ENCODE measurements around the gene TMEM25. TPM values are rescaled to one million over a fixed set of nuclear protein-coding genes. Genes with fewer than 3 reads are reported as not detected.
"Not testable (repeated sequence)": the region's sequence is repeated elsewhere in the genome, so short reads cannot be mapped to it uniquely, and the experiment has no call there.

TMEM25 gene
- total RNA-seq, 1 experiment from 2014 or later = 12.3 TPM

DNA sequence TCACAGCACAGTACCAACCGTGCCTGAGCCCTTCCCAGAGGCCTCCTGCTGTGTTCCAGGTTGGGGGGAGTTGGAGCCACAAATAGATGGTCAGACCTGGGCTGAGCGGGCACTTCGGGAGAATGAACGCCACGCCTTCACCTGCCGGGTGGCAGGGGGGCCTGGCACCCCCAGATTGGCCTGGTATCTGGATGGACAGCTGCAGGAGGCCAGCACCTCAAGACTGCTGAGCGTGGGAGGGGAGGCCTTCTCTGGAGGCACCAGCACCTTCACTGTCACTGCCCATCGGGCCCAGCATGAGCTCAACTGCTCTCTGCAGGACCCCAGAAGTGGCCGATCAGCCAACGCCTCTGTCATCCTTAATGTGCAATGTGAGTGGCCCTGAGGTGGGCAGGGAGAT, 1.1 kb downstream of the TMEM25 start:
- no peak for DNase-seq (ENCODE audit: low read depth)

DNA sequence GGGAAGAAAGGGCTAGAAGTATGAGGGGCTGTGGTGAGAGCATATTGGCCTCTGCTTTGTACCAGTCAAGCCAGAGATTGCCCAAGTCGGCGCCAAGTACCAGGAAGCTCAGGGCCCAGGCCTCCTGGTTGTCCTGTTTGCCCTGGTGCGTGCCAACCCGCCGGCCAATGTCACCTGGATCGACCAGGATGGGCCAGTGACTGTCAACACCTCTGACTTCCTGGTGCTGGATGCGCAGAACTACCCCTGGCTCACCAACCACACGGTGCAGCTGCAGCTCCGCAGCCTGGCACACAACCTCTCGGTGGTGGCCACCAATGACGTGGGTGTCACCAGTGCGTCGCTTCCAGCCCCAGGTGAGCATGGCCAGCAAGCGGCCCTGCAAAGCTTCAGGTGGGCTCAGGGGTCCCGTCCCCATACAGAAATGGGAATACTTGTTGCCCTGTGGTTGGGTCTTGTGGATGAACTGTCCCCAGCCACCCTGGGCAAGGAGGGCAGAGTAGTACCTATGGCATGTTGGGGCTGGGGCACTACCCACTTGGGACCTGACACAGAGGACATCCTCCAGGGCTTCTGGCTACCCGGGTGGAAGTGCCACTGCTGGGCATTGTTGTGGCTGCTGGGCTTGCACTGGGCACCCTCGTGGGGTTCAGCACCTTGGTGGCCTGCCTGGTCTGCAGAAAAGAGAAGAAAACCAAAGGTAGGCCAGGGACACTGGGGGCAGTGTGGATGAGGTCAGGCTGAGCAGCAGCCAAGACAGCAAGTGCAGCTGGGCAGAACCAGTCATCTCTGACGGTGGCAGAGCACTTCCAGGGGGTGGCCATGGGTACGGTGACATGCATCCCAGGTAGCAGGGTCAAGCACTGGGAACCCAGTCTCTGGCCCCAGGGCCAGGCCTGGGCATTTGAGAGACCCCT, 2.1 kb downstream of the TMEM25 start:
- no peak for DNase-seq (ENCODE audit: low read depth)

DNA sequence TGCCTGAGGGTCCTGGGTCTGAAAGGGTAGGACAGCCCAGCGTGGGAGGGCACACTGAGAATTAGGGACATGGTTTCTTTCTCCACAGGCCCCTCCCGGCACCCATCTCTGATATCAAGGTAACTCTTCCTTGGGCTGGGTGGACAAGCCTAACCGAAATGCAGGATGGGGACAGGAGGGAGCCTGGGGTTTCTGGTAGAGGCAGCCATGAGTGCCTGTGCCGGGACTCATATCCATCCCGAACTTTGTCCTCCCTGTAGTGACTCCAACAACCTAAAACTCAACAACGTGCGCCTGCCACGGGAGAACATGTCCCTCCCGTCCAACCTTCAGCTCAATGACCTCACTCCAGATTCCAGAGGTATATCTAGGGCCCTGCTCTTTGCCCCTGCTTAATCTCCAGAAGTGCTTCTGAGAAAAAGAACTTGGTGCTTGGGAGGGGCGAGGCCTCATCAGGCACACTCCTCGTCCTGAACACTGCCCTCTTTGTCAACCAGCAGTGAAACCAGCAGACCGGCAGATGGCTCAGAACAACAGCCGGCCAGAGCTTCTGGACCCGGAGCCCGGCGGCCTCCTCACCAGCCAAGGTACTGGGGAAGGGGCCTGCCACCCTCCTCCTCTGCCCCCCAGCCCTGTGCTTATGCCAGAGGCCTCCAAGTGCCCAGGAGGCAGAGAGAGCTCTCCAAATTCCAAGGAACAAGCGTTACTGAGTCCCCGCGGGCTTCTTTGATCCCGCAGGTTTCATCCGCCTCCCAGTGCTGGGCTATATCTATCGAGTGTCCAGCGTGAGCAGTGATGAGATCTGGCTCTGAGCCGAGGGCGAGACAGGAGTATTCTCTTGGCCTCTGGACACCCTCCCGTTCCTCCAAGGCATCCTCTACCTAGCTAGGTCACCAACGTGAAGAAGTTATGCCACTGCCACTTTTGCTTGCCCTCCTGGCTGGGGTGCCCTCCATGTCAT, 3.1 kb downstream of the TMEM25 start:
- DNase-seq (ENCODE audit: low read depth) = no peak

DNA sequence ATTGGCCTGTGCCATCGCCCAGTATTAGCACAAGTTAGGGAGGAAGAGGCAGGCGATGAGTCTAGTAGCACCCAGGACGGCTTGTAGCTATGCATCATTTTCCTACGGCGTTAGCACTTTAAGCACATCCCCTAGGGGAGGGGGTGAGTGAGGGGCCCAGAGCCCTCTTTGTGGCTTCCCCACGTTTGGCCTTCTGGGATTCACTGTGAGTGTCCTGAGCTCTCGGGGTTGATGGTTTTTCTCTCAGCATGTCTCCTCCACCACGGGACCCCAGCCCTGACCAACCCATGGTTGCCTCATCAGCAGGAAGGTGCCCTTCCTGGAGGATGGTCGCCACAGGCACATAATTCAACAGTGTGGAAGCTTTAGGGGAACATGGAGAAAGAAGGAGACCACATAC, 4.3 kb downstream of the TMEM25 start:
- DNase-seq (ENCODE audit: low read depth) = no peak

DNA sequence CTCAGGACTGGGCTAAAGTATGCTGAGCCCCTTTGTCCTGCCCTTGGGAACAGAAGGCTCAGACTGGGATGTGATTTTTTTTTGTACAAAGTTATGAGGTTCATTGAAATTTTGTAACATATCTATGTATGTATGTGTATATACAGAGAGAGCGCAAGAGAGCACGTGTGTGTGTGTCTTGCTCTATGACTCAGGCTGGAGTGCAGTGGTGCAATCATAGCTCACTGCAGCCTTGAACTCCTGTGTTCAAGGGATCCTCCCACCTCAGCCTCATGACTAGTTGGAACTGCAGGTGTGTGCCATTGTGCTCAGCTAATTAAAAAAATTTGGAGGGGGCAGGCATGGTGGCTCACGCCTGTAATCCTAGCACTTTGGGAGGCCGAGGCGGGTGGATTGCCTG, 5.7 kb downstream of the TMEM25 start:
- no peak for DNase-seq (ENCODE audit: low read depth)

DNA sequence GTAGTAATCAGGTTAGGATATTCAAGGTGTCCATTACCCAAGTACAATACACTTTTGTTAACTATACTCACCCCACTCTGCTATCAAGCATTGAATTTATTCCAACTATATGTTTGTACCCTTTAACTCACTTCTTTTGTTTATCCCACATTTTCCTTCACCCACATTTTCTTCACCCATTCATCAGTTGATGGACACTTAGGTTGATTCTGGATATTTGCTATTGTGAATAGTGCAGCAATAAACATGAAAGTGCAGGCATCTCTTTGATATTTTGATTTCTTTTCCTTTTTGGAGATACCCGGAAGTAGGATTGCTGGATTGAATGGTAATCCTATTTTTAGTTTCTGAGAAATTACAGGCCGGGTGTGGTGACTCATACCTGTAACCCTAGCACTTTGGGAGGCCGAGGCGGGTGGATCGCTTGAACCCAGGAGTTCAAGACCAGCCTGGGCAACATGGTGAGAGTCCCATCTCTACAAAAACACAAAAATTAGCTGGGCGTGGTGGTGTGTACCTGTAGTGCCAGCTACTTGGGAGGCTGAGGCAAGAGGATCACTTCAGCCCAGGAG, 6.5 kb downstream of the TMEM25 start:
- peak; percentile 21 for DNase-seq (ENCODE audit: low read depth)

DNA sequence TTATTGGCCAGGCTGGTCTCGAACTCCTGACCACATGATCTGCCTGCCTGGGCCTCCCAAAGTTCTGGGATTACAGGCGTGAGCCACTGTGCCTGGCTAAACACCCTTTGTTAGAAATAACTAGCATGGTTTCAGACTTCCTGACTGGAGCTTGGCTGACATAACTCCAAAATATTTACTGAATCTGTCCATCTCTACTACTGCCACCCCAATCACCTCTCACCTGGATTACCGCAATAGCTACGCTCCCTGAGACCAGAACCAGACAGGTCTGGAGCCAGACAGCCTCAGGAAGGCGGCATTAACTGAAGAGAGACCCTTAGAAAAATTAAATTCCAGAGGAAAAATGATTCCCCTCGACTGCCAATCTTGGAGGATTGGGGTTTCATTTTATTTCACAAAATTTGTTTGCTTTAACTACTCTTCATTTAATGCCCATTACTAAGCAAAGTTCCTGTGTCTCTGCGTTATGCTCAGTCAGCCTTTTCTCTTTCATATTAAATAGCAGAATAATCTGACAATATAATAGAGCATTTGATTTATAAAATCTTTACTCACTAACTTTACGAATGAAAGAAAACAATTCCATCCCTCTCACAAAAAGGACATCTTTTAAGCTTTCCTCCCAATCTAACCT, 13.1 kb downstream of the TMEM25 start:
- DNase-seq (ENCODE audit: low read depth) = no peak

DNA sequence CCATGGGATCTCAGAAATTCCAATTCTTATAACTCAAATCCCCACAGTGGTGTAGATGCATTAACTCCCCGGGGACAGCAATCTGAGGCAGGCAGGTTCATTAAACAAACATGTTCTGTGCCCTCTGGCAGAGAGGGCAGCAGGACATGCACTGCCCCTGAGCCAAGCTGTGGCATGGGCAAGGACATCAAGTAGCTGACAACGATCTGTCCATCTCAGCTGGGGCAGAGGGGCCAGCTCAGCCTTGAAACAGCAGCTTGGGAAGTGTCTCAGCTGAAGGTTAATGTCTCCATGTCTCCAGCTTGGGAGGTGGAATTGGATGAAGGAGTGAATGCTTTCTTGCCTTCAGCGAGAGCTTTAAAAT, 13.6 kb downstream of the TMEM25 start:
- no peak for DNase-seq (ENCODE audit: low read depth)

DNA sequence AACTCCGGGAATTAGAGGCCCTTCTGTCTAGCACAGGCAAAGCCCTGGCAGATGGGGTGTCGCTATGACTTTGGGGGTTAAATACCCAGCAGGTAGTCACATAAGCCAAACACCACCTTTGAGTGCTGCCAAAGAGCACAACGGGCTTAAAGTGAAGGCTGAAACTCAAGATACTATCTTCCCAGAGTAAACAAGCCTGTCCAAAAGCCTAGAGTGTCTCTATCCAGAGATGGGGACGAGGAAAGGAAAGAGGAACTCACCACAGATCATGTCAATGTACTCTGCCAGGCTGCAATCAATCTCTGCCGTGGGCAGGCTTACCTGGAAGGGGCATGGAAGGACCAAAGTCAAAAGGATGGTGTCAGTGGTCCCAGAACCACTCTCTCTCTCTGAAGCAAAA, 14.5 kb downstream of the TMEM25 start:
- DNase-seq (ENCODE audit: low read depth) = no peak

DNA sequence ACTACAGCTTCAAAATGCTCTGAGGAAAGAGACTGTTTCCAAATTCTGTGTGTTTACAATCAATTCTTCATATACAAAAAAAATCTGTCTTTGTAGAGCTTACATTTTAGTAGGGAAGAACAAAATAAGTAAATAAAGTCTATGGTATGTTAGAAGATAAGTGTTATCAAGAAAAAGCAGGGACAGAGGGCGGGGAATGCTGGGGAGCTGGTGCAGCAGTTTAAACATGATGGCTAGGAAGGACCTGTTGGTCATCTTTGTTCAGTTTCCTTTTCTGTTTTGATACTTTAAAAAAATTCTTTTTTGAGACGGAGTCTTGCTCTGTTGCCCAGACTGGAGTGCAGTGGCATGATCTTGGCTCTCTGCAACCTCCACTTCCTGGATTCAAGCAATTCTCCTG, 16.1 kb downstream of the TMEM25 start:
- no peak for DNase-seq (ENCODE audit: low read depth)

DNA sequence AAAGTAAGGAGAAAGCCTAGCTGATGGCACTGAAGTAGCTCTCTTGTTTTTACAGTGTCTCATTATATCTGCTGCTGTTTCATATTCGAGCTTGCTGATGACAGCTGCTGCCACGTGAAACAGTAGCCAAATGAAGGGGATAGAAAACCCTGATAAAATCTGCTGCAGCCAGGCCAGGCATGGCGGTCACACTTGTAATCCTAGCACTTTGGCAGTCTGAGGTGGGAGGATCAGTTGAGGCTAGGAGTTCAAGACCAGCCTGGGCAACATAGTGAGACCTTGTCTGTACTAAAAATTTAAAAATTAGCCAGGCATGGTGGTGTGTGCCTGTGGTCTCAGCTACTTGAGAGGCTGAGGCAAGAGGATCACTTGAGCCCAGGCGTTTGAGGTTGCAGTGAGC, 21.3 kb downstream of the TMEM25 start:
- no peak for DNase-seq (ENCODE audit: low read depth)

DNA sequence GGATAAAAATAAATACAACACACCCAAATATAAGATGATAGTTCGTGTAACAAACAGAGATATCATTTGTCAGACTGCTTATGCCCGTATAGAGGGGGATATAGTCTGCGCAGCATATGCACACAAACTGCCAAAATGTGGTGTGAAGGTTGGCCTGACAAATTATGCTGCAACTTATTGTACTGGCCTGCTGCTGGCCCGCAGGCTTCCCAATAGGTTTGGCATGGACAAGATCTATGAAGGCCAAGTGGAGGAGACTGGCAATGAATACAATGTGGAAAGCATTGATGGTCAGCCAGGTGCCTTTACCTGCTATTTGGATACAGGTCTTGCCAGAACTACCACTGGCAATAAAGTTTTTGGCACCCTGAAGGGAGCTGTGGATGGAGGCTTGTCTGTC, 29.8 kb downstream of the TMEM25 start:
- DNase-seq (ENCODE audit: low read depth) = no peak

DNA sequence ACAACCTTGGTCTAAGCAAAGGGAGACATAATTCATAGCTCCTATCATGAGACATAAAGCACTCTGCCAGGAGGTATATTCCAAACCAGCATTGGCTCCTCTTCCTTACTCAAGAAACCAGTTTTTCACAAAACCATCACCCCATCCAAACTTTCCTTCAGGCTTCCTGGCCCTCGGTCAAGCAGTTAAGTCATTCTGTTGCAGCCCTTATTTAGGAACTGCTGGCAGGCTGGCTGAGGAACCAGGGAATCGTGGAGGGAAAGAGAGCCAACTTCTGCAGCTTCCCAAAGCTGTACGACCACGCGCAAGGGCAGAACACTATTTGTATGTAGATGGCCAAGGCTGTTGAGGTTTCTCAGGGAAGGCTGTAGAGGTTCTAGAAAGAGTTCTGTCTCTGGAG, 34.1 kb downstream of the TMEM25 start:
- no peak for DNase-seq (ENCODE audit: low read depth)

DNA sequence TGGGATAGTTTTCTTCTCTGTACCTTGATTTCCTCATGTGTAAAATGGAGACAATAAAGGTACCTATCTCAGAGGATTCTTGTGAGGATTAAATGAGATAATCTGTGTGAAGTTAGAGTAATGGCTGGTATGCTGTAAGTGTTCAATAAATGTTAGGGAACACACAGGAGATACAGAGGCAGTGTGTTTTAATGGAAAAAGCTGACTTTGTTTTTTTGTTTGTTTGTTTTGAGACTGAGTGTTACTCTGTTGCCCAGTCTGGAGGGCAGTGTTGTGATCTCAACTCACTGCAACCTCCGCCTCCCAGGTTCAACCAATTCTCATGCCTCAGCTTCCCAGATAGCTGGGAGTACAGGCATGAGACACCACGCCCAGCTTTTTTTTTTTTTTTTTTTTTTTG, 38.7 kb downstream of the TMEM25 start:
- no peak for DNase-seq (ENCODE audit: low read depth)

DNA sequence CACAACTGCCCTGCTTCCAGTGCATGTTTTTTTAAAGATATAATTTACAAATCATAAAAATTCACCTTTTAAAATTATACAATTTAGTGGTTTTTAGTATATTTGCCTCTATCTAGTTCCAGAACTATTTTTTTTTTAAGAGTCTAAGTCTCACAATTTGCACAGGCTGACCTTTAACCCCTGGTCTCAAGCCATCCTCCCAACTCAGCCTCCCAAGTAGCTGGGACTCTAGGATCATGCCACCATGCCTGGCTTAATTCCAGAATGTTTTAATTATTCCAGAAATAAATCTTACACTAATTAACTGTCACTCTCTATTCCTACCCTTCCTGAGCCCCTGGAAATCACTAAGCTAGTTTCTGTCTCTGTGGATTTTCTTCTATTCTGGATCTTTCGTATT, 39.8 kb downstream of the TMEM25 start:
- no peak for DNase-seq (ENCODE audit: low read depth)

DNA sequence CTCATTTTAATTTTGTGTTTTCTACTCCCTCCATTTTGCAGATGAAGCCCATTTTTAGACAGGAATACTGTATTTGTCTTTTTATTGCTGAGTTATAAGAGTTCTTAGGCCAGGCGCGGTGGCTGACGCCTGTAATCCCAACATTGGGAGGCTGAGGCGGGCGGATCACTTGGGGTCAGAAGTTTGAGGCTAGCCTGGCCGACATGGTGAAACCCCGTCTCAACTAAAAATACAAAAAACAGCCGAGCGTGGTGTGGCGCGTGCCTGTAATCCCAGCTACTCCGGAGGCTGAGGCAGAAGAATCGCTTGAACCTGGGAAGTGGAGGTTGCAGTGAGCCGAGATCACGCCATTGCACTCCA, 40.7 kb downstream of the TMEM25 start:
- DNase-seq (ENCODE audit: low read depth) = not testable (repeated sequence)

DNA sequence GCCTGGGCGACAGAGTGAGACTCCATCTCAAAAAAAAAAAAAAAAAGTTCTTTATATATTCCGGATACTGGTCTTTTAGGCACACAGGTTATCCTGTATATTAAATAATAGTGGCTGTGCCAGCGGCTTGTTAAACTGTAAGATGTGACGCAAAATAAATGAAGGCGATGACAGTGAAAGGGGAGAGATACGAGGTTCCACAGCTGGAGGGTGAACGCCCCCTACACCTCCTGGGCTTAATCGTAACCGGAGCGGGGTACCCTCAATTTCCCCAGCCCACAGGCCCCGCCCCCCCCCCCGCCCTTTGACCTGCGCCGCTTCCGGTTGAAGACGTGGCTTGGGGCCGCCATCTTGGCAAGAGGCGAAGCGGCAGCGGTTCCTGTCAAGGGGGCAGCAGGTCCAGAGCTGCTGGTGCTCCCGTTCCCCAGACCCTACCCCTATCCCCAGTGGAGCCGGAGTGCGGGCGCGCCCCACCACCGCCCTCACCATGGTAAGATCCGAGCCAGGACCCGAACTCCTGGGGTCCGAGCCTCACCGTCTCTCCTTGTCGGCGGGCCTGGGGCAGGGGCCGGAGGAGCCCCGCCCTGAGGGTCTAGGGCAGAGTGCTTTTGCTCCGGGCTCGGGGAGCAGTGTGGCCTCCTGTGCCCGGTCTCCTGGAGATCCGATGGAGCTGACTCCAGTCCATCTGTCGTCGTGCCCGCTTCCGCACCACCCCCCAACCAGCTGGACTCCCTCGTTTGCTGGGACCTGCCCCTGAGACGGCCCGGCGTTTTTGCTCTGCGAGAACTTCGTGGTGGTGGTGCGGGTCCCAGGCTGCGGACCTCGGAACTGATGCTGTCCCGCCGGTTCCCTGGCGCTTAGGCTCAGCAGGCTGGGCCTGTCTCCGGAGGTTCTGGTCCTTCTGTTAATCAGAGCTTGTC, 41.3 kb downstream of the TMEM25 start, which contains the start of gene ARCN1:
ARCN1 (plus strand) TSS at position 349 of the 920 bp plus-strand sequence; CDS start at position 488, 139 bp downstream.
- peak; percentile 40 for DNase-seq (ENCODE audit: low read depth)

DNA sequence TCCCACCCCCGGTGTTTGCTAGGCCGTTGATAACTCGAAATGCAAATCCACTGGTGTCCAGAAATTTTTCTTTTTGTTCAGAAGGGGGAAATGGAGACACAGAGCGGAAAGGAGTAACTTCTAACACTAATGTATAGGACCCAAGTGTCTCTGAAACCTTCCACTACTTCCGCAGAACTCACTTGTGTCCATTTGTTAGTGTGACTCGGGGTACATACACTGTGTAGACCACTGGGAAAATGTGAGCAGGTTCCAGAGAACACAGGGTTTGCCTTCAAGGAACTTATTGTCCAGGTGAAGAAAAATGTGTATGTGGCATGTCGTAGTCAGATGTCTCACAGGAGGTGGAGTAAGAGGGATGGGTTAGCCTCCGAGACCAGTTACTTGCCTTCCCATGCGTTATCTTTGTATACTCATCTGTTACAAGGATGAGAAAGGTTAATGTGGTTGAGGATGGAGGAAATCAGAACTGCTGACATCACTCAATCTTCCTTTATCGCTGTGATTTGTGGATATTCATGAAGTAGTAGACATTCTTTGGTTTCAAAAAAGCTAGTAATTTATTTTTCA, 42.1 kb downstream of the TMEM25 start:
- DNase-seq (ENCODE audit: low read depth) = peak; percentile 36

DNA sequence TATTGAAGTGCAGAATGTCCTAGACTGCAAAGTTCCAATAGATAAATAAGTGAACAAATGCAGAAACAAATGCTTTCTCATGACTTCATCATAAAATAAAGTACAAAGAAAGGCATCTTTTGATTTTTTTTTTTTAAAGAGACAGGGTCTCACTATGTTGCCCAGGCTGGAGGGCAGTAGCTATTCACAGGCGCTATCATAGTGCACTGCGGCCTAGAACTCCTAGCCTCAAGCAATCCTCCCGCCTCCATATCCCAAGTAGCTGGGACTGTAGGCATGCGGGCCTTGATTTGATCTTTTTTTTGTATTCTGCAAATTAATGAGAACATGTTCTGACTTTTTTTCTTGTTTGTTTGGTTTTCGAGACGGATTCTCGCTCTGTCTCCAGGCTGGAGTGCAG, 43.6 kb downstream of the TMEM25 start:
- DNase-seq (ENCODE audit: low read depth) = no peak

DNA sequence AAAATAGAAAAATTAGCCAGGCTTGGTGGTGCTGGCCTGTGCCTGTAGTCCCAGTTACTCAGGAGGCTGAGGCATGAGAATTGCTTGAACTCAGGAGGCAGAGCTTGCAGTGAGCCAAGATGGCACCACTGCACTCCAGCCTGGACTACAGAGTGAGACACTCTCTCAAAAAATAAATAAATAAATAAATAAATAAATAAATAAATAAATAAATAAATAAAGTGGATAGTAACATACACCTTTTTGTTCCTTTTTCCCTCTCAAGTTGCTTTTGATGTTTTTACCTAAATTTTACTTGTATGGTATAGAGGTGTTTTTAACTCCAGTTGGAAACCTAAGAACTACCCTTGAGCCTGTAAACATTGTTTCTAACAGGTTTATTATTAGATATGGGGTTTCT, 47.0 kb downstream of the TMEM25 start:
- not testable (repeated sequence) for DNase-seq (ENCODE audit: low read depth)
